ENCODE results near the gene KLHL1. TPM values are rescaled to one million over a fixed set of nuclear protein-coding genes. Genes with fewer than 3 reads are reported as not detected.

Gene KLHL1
- total RNA-seq, 2 donors from 2014 or later = 0.15 TPM; not detected in 1

GRCh38 chr13:69857183-69857821 is 250.9 kb downstream of the KLHL1 start:
- Mint-ChIP-seq H3K9me3 (peaks cover 2% of the 10 kb centered on the region), H3K27ac (no peak overlapping the region), H3K36me3 (ENCODE audit: low read depth) (no peaks in the 10 kb centered on the region), H3K4me3 (no peak overlapping the region), H3K27me3 (ENCODE audit: insufficient read depth) (no peaks in the 10 kb centered on the region), H3K4me1 (peaks cover 9% of the 10 kb centered on the region)
- no peak for DNase-seq
- H3K36me3 ChIP-seq (ENCODE audit: control insufficient read depth, insufficient read depth, low read length) = no peaks in the 10 kb centered on the region
- H3K4me1 ChIP-seq (ENCODE audit: control insufficient read depth, insufficient read depth, low read length) = peaks cover 4% of the 10 kb centered on the region
- 0% methylated on average over 1 to 2 of the region's 4 CpGs for WGBS, 2 experiments (ENCODE audit: insufficient coverage in 1 of 2, insufficient read length in 1 of 2)
- peaks cover 22% of the 10 kb centered on the region for H3K9me3 ChIP-seq (ENCODE audit: control insufficient read depth, low read length)
- no peak overlapping the region for H3K9ac ChIP-seq (ENCODE audit: extremely low read depth, low read length, poor library complexity, severe bottlenecking)
- no peak overlapping the region for H3K4me3 ChIP-seq (ENCODE audit: low read length)
- peak; percentile 87 for TF ChIP-seq CTCF (conservative IDR thresholded peaks at IDR 0.05)
- no peaks in the 10 kb centered on the region for H3K27me3 ChIP-seq (ENCODE audit: control insufficient read depth, insufficient read depth, low read length, poor library complexity, severe bottlenecking)
- H3K27ac ChIP-seq (ENCODE audit: low read depth, low read length) = no peak overlapping the region

GRCh38 chr13:69856331-69856730 is 251.9 kb downstream of the KLHL1 start:
- Mint-ChIP-seq H3K27ac (peak overlapping the region; percentile 72), H3K9me3 (peaks cover 2% of the 10 kb centered on the region), H3K27me3 (ENCODE audit: insufficient read depth) (no peaks in the 10 kb centered on the region), H3K4me1 (peaks cover 9% of the 10 kb centered on the region), H3K36me3 (ENCODE audit: low read depth) (no peaks in the 10 kb centered on the region), H3K4me3 (no peak overlapping the region)
- Histone ChIP-seq H3K4me1 (ENCODE audit: control insufficient read depth, insufficient read depth, low read length) (peaks cover 4% of the 10 kb centered on the region), H3K9me3 (ENCODE audit: control insufficient read depth, low read length) (peaks cover 22% of the 10 kb centered on the region), H3K27ac (ENCODE audit: low read depth, low read length) (no peak overlapping the region), H3K4me3 (ENCODE audit: low read length) (peak overlapping the region; percentile 51), H3K36me3 (ENCODE audit: control insufficient read depth, insufficient read depth, low read length) (no peaks in the 10 kb centered on the region), H3K9ac (ENCODE audit: extremely low read depth, low read length, poor library complexity, severe bottlenecking) (no peak overlapping the region), H3K27me3 (ENCODE audit: control insufficient read depth, insufficient read depth, low read length, poor library complexity, severe bottlenecking) (no peaks in the 10 kb centered on the region)
- TF ChIP-seq CTCF (conservative IDR thresholded peaks at IDR 0.05) = no peak
- WGBS, 2 experiments (ENCODE audit: insufficient coverage in 1 of 2, insufficient read length in 1 of 2) = 38 to 42% methylated on average over 3 of the region's 3 CpGs
- DNase-seq = peak; percentile 50

- no peaks in the 10 kb centered on the region for H3K27me3 ChIP-seq (ENCODE audit: control insufficient read depth, insufficient read depth, low read length, poor library complexity, severe bottlenecking)
- H3K9me3 ChIP-seq (ENCODE audit: control insufficient read depth, low read length) = no peaks in the 10 kb centered on the region
- peaks cover 5% of the 10 kb centered on the region for H3K4me1 ChIP-seq (ENCODE audit: control insufficient read depth, insufficient read depth, low read length)
- no peak for TF ChIP-seq CTCF (conservative IDR thresholded peaks at IDR 0.05)
- DNase-seq = peak; percentile 65
- H3K27me3 Mint-ChIP-seq (ENCODE audit: insufficient read depth) = no peaks in the 10 kb centered on the region
- no peak overlapping the region for H3K4me3 Mint-ChIP-seq
- WGBS, 2 experiments (ENCODE audit: insufficient coverage in 1 of 2, insufficient read length in 1 of 2) = 80 to 81% methylated on average over 2 of the region's 2 CpGs
- no peaks in the 10 kb centered on the region for H3K9me3 Mint-ChIP-seq
- H3K27ac ChIP-seq (ENCODE audit: low read depth, low read length) = no peak overlapping the region
- H3K9ac ChIP-seq (ENCODE audit: extremely low read depth, low read length, poor library complexity, severe bottlenecking) = no peak overlapping the region
- no peaks in the 10 kb centered on the region for H3K36me3 Mint-ChIP-seq (ENCODE audit: low read depth)
- peak overlapping the region; percentile 43 for H3K4me3 ChIP-seq (ENCODE audit: low read length)
- peak overlapping the region; percentile 45 for H3K27ac Mint-ChIP-seq
- peaks cover 28% of the 10 kb centered on the region for H3K4me1 Mint-ChIP-seq
- H3K36me3 ChIP-seq (ENCODE audit: control insufficient read depth, insufficient read depth, low read length) = no peaks in the 10 kb centered on the region
Measured at GRCh38 chr13:69828527-69828926, 279.7 kb downstream of the KLHL1 start.

Measured in endodermal cell (in vitro differentiated cells).